CD8-positive, alpha-beta memory T cell (primary cell): ENCODE data around the gene MRAP2. TPM values are rescaled to one million over a fixed set of nuclear protein-coding genes. Genes with fewer than 3 reads are reported as not detected.

Experiments used
- CTCF ChIA-PET: fragments of 350-600 bp; sonication (Branson Sonifier 250); formaldehyde crosslinking; loops from one replicate; lab custom pipeline; 2021; ENCODE audit warnings: antibody characterized with exemption; lab: Charles Lee
- POLR2A ChIA-PET: fragments of 350-600 bp; sonication (Branson Sonifier 250); formaldehyde crosslinking; loops from one replicate; lab custom pipeline; 2021; ENCODE audit warnings: antibody characterized with exemption; lab: Charles Lee
- DNase-seq, 5 donors: peaks; one replicate each; pipeline versions ENCODE4 v3.0.0 to v3.0.0-alpha.2; 2020 to 2022; ENCODE audit warnings: mixed read lengths in 1 of 5
- H3K27ac ChIP-seq: one replicate; pipeline ENCODE4 v1.7.0; 2013; ENCODE audit warnings: low read depth, mild to moderate bottlenecking, low read length, moderate library complexity
- H3K27me3 ChIP-seq: 2 replicates; pipeline ENCODE4 v1.7.0; 2013; ENCODE audit warnings: low read length, mild to moderate bottlenecking; ENCODE audit not compliant: insufficient read depth, poor library complexity, severe bottlenecking
- H3K36me3 ChIP-seq: 2 replicates; pipeline ENCODE4 v1.7.0; 2013; ENCODE audit warnings: mild to moderate bottlenecking, low read length, moderate library complexity; ENCODE audit not compliant: insufficient read depth
- H3K4me1 ChIP-seq: 2 replicates; pipeline ENCODE4 v1.7.0; 2013; ENCODE audit warnings: mild to moderate bottlenecking, low read length, moderate library complexity; ENCODE audit not compliant: insufficient read depth
- H3K4me3 ChIP-seq: 2 replicates; pipeline ENCODE4 v1.7.0; 2013; ENCODE audit warnings: mild to moderate bottlenecking, low read length
- H3K9me3 ChIP-seq: 2 replicates; pipeline ENCODE4 v1.7.0; 2013; ENCODE audit warnings: mild to moderate bottlenecking, low read length
- H3K27ac Mint-ChIP-seq, 8 donors: one replicate each; pipeline ENCODE4 v1.8.0; 2020 to 2021; ENCODE audit warnings: mixed read lengths in 8 of 8, mild to moderate bottlenecking in 6 of 8, inconsistent platforms in 3 of 8, moderate library complexity in 3 of 8
- H3K27me3 Mint-ChIP-seq, 2 donors: one replicate each; pipeline ENCODE4 v1.8.0; 2020 to 2021; ENCODE audit warnings: mixed read lengths in 2 of 2, mild to moderate bottlenecking in 1 of 2, moderate library complexity in 1 of 2
- H3K36me3 Mint-ChIP-seq, 3 donors: one replicate each; pipeline ENCODE4 v1.8.0; 2020 to 2021; ENCODE audit warnings: mixed read lengths in 3 of 3, inconsistent platforms in 1 of 3, mild to moderate bottlenecking in 1 of 3
- H3K4me1 Mint-ChIP-seq, 3 donors: one replicate each; pipeline ENCODE4 v1.8.0; 2020 to 2021; ENCODE audit warnings: mixed read lengths in 3 of 3, inconsistent platforms in 1 of 3, mild to moderate bottlenecking in 1 of 3
- H3K4me3 Mint-ChIP-seq, 7 donors: one replicate each; pipeline ENCODE4 v1.8.0; 2020 to 2021; ENCODE audit warnings: mixed read lengths in 7 of 7, mild to moderate bottlenecking in 6 of 7, moderate library complexity in 4 of 7, inconsistent platforms in 2 of 7
- H3K9me3 Mint-ChIP-seq, 5 donors: one replicate each; pipeline ENCODE4 v1.8.0; 2020 to 2022; ENCODE audit warnings: mixed read lengths in 5 of 5, mild to moderate bottlenecking in 3 of 5, moderate library complexity in 2 of 5, inconsistent platforms in 1 of 5
- polyA plus RNA-seq: library from polyadenylated mRNA; unstranded; fragments of 300-500 nt; fragmentation: Illumina TruSeq; gene quantifications from one replicate; pipeline ENCODE4 v1.2.3, GENCODE V29; 2021
- total RNA-seq, 2 experiments: library from RNA; stranded (reverse); gene quantifications; one replicate each; pipeline ENCODE4 v1.2.3, GENCODE V29; 2021

The MRAP2 gene
- total and polyA plus RNA-seq, 3 experiments from 2014 or later: not detected

GRCh38 chr6:84042603-84043002 is 9.0 kb downstream of the MRAP2 start:
- Mint-ChIP-seq H3K36me3 (no peaks in the 10 kb centered on the region), H3K27me3 (peaks cover 6 to 37% of the 10 kb centered on the region in 2 donors), H3K4me1 (no peaks in the 10 kb centered on the region), H3K27ac (no peak overlapping the region), H3K9me3 (no peaks in the 10 kb centered on the region), H3K4me3 (no peak overlapping the region)
- Histone ChIP-seq H3K4me3 (no peak overlapping the region), H3K27me3 (no peaks in the 10 kb centered on the region), H3K4me1 (no peaks in the 10 kb centered on the region), H3K36me3 (no peaks in the 10 kb centered on the region), H3K9me3 (no peaks in the 10 kb centered on the region), H3K27ac (no peak overlapping the region)
- CTCF ChIA-PET: no interaction called here
- DNase-seq: no peak
- POLR2A ChIA-PET: no interaction called here

- CTCF ChIA-PET: no interaction called here
Observed at GRCh38 chr6:84043555-84043954, 10.0 kb downstream of the MRAP2 start.

GRCh38 chr6:84046755-84047154 is 13.2 kb downstream of the MRAP2 start:
- ChIA-PET CTCF (no interaction called here), POLR2A (no interaction called here)
- H3K4me1 Mint-ChIP-seq: no peaks in the 10 kb centered on the region
- Histone ChIP-seq H3K4me1 (no peaks in the 10 kb centered on the region), H3K27ac (no peak overlapping the region), H3K9me3 (no peaks in the 10 kb centered on the region), H3K27me3 (no peaks in the 10 kb centered on the region), H3K4me3 (no peak overlapping the region), H3K36me3 (no peaks in the 10 kb centered on the region)
- no peak overlapping the region for H3K4me3 Mint-ChIP-seq
- peaks cover 2 to 33% of the 10 kb centered on the region in 2 donors for H3K27me3 Mint-ChIP-seq
- no peaks in the 10 kb centered on the region for H3K9me3 Mint-ChIP-seq
- no peak overlapping the region for H3K27ac Mint-ChIP-seq
- DNase-seq: no peak
- H3K36me3 Mint-ChIP-seq: no peaks in the 10 kb centered on the region

More at GRCh38 chr6:84043555-84043954, 10.0 kb downstream of the MRAP2 start:
- no peak for DNase-seq
- Mint-ChIP-seq H3K36me3 (no peaks in the 10 kb centered on the region), H3K4me3 (no peak overlapping the region), H3K27ac (no peak overlapping the region), H3K9me3 (no peaks in the 10 kb centered on the region), H3K27me3 (peaks cover 4 to 37% of the 10 kb centered on the region in 2 donors), H3K4me1 (no peaks in the 10 kb centered on the region)
- no peaks in the 10 kb centered on the region for H3K36me3 ChIP-seq
- no peaks in the 10 kb centered on the region for H3K9me3 ChIP-seq
- POLR2A ChIA-PET: no interaction called here
- H3K4me1 ChIP-seq: no peaks in the 10 kb centered on the region
- no peak overlapping the region for H3K4me3 ChIP-seq
- H3K27ac ChIP-seq: no peak overlapping the region
- H3K27me3 ChIP-seq: no peaks in the 10 kb centered on the region

GRCh38 chr6:84048588-84048987 is 15.0 kb downstream of the MRAP2 start:
- ChIA-PET POLR2A (no interaction called here), CTCF (no interaction called here)
- H3K27ac ChIP-seq: no peak overlapping the region
- no peaks in the 10 kb centered on the region for H3K4me1 Mint-ChIP-seq
- H3K9me3 ChIP-seq: no peaks in the 10 kb centered on the region
- H3K4me3 Mint-ChIP-seq: no peak overlapping the region
- H3K36me3 ChIP-seq: no peaks in the 10 kb centered on the region
- H3K27me3 ChIP-seq: no peaks in the 10 kb centered on the region
- H3K27ac Mint-ChIP-seq: no peak overlapping the region
- no peaks in the 10 kb centered on the region for H3K4me1 ChIP-seq
- DNase-seq: no peak
- H3K36me3 Mint-ChIP-seq: no peaks in the 10 kb centered on the region
- no peak overlapping the region for H3K4me3 ChIP-seq
- peaks cover 8 to 24% of the 10 kb centered on the region in 2 donors for H3K27me3 Mint-ChIP-seq
- no peaks in the 10 kb centered on the region for H3K9me3 Mint-ChIP-seq

- no peak for DNase-seq
- ChIA-PET CTCF (no interaction called here), POLR2A (no interaction called here)
- Mint-ChIP-seq H3K27ac (no peak overlapping the region), H3K9me3 (no peaks in the 10 kb centered on the region), H3K27me3 (peaks cover 13 to 21% of the 10 kb centered on the region in 2 donors), H3K36me3 (no peaks in the 10 kb centered on the region), H3K4me3 (no peak overlapping the region), H3K4me1 (no peaks in the 10 kb centered on the region)
- Histone ChIP-seq H3K36me3 (no peaks in the 10 kb centered on the region), H3K27ac (peak overlapping the region; percentile 39), H3K4me3 (no peak overlapping the region), H3K9me3 (no peaks in the 10 kb centered on the region), H3K4me1 (no peaks in the 10 kb centered on the region), H3K27me3 (no peaks in the 10 kb centered on the region)
Observed at GRCh38 chr6:84050408-84050807, 16.8 kb downstream of the MRAP2 start.

- H3K4me3 Mint-ChIP-seq: no peak overlapping the region
- ChIA-PET CTCF (no interaction called here), POLR2A (no interaction called here)
- no peak overlapping the region for H3K27ac Mint-ChIP-seq
- H3K4me3 ChIP-seq: no peak overlapping the region
- H3K36me3 ChIP-seq: no peaks in the 10 kb centered on the region
- H3K9me3 Mint-ChIP-seq: no peaks in the 10 kb centered on the region
- H3K36me3 Mint-ChIP-seq: no peaks in the 10 kb centered on the region
- H3K27ac ChIP-seq: peak overlapping the region; percentile 19
- H3K27me3 ChIP-seq: no peaks in the 10 kb centered on the region
- no peaks in the 10 kb centered on the region for H3K9me3 ChIP-seq
- H3K4me1 ChIP-seq: no peaks in the 10 kb centered on the region
- no peak for DNase-seq
- H3K27me3 Mint-ChIP-seq: peaks cover 13 to 20% of the 10 kb centered on the region in 2 donors
- H3K4me1 Mint-ChIP-seq: no peaks in the 10 kb centered on the region
Observed at GRCh38 chr6:84052204-84052882, 18.8 kb downstream of the MRAP2 start.

GRCh38 chr6:84052883-84053241 is 19.3 kb downstream of the MRAP2 start:
- no peaks in the 10 kb centered on the region for H3K4me1 Mint-ChIP-seq
- POLR2A ChIA-PET: no interaction called here
- H3K27me3 Mint-ChIP-seq: peaks cover 13 to 20% of the 10 kb centered on the region in 2 donors

GRCh38 chr6:84055647-84056046 is 22.1 kb downstream of the MRAP2 start:
- no peak overlapping the region for H3K4me3 ChIP-seq
- no peaks in the 10 kb centered on the region for H3K4me1 ChIP-seq
- no peak overlapping the region for H3K27ac Mint-ChIP-seq
- H3K27me3 Mint-ChIP-seq: peaks cover 13 to 20% of the 10 kb centered on the region in 2 donors
- ChIA-PET POLR2A (no interaction called here), CTCF (no interaction called here)
- no peak for DNase-seq
- H3K9me3 Mint-ChIP-seq: no peaks in the 10 kb centered on the region
- no peaks in the 10 kb centered on the region for H3K4me1 Mint-ChIP-seq
- H3K4me3 Mint-ChIP-seq: no peak overlapping the region
- H3K27ac ChIP-seq: no peak overlapping the region
- H3K9me3 ChIP-seq: no peaks in the 10 kb centered on the region
- H3K36me3 Mint-ChIP-seq: no peaks in the 10 kb centered on the region
- no peaks in the 10 kb centered on the region for H3K36me3 ChIP-seq
- H3K27me3 ChIP-seq: no peaks in the 10 kb centered on the region

More at GRCh38 chr6:84052883-84053241, 19.3 kb downstream of the MRAP2 start:
- DNase-seq: no peak
- no peaks in the 10 kb centered on the region for H3K4me1 ChIP-seq
- Mint-ChIP-seq H3K9me3 (no peaks in the 10 kb centered on the region), H3K4me3 (no peak overlapping the region), H3K27ac (no peak overlapping the region), H3K36me3 (no peaks in the 10 kb centered on the region)
- no peaks in the 10 kb centered on the region for H3K27me3 ChIP-seq
- H3K9me3 ChIP-seq: no peaks in the 10 kb centered on the region
- H3K36me3 ChIP-seq: no peaks in the 10 kb centered on the region
- H3K27ac ChIP-seq: no peak overlapping the region
- H3K4me3 ChIP-seq: no peak overlapping the region
- CTCF ChIA-PET: no interaction called here
